Amniotic stem cell (primary cell): ENCODE data around the gene PNPLA2.

Experiments
- DNase-seq: peaks from one replicate; lab custom pipeline; 2025; lab: John Stamatoyannopoulos, UW

Gene PNPLA2

DNA sequence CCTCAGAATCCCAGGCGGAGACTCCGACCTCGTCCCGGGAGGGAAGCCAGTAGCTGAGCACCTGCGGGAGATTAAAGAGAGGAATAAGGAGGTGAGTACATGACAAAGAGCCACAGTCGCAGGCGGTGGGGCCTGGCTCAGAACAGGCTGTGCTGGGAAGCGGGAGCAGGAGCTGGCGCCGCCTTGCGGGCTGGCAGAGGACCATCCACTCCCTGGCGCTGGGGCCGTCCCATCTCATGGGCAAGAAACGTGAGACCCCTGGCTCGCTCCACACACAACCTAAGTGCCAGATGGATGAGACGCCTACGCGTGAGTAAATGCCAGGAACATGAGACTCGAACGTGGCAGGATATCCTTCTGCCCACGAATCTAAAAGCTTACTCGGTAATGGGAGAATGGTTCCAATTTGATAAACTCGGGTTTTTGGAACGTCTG, 35.1 kb upstream of the PNPLA2 start:
- DNase-seq = peak; percentile 91

DNA sequence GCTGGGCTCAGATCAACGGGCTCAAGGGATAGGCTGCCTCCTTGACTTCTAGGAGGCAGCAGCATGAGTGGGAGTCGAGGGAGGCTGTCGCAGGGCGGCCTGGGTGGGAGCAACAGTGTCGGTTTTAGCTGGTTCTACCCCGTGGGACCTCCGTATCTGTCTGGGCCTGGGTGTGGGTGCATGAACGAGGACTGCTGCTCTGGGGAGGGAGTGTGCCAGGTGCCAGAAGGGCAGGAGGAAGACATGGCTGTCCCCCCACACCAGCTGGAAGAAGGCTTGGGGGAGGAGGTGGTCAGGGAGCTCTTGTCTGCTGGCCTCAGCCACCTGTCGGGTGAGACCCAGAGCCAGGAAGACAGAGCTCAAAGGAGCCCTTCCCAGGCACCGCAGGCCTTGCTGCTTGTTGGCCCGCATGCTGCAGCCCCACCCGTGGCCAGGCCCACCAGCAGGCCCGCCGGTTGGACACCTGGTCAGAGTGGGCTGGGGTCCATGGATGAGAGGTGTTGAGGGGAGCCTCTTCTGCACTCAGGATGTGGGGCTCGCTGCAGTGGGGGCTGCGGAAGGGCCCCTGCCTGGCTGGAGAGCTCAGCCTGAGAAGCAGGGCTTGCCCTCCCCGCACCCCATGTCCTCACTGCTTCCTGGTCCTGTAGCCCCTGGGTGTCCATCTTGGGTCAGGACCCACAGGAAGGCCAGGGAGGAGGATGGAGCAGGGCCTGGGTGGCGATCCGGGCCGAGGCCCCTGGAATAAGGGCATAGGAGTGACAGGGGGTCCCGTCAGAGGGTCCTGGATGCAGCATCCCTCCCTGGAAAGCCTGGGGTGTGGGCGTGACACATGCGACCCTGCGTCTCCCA, 32.3 kb upstream of the PNPLA2 start:
- no peak for DNase-seq

DNA sequence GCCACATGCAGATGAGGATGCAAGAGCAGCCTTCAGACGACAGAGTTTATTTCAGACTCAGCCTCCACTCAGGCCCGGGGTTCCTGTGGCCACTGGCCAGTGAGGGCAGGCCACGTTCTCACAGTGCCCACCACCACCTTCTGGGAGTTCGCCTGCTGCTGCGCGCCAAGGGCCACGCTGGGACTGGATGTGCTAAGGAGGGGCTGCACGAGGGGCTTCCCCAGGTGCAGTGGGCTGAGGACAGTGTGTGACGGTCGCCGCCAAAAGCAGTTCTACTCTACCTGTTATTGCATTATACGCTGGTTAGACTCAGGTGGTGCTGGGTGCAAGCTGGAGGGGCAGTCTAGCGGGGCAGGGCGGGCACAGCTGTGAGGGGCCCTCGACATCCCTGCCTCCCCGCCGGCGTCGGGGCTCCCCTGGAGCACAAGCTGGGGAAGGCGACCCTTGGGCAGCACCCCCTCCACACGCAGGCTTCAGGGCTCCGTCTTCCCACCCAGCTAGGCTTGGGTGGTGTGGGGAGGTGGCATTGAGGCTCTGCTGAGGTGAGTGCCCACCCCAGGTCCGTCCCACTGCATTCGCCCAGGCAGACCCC, 31.5 kb upstream of the PNPLA2 start:
- no peak for DNase-seq

DNA sequence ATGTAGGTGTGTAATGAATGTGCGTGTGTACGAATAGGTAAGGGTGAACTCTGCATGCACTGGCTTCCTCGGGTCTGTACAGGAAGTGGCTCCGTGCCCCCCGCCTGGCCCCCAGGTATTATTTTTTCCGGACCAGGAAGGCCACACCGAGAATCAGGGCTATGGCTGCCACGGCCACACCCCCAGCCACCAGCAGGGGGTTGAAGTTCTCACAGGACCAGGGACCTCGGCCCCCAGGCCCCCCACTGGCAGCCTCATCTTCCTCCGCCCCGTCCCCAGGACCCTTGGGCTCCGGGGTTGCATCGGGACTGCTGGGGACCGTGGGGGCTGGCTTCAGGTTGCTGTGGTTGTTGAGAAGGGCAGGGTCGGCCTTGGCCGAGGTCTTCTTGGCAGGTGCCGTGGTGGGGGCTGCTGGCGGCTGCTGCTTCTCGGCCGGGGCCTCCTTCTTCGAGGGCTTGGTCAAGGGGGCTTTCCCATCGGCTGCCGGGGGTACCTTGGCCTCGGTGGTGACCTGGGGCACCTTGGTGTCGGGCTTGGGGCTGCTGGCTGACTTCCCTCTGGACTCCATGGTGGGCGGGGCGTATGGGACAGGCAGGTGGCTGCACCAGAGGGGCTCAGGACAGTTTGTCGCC, 30.6 kb upstream of the PNPLA2 start:
- DNase-seq = no peak

DNA sequence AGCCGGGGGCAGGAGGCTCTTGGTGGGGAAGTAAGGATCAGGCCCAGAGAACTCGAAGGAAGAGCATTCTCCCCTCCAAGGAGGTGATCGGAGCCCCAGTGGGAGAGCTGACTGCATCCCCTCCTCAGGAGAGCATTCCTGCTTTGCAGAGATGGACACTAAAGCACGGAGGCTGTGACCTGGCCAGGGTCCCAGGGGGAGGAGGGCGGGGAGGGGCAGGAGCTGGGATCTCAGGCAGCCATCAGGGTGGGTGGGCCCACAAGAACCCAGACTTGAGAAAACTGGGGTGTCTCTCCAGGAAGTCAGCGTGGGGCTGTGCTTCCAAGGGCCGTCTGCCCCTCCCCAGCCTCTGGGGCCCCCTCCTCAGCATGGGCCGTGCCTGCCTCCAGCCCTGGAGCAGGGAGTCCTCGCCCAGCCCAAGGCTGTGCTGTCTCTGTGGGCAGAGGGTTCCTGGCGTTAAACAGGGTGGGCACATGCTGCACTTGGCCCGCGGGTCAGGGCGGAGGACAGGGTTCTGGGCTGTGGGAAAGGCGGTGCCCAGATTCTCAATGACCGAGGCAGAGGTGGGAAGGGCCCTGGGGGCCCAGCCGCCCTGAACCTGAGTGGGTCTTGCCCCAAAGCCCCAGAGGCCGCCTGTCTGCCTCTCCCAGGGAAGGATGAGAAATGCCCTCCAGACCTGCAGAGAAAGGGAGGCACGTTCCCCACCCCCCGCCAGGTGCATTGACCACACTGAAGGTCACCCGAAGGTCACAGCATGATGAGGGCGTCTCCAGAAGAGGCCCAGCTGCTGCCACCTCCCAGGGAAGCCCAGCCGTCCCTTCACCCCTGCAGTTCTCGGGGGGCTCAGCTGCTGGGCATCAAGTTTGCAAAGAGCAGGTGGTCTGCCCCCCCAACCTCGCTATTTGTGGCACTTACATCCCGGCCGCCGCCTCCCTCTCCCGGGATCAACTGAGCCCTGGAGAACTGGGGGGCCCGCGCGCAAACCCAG, 29.5 kb upstream of the PNPLA2 start:
- DNase-seq = no peak

DNA sequence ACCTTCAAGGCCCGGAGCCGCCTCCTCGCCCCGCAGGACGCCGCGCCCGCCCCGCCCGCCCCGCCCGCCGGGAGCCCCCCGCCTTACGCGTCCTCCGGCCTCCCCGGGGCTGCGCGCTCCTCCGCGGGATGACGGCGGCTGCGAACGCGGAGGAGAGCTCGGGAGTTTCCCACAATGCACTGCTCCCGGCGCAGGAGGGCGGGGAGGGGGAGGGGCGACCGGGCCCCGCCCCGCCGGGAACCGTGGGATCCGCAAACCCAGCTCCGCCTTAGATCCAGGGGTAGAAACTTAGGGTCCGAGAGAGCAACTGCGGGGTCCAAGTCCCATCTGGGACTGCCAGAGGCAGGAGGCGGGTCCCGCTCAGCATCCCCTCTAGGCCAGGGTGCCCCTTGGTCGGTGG, 28.8 kb upstream of the PNPLA2 start, which contains the start of gene CEND1:
CEND1 (minus strand) TSS at position 148 of the 400 bp plus-strand sequence. CDS start 1,514 bp downstream, outside the sequence.
- no peak for DNase-seq

DNA sequence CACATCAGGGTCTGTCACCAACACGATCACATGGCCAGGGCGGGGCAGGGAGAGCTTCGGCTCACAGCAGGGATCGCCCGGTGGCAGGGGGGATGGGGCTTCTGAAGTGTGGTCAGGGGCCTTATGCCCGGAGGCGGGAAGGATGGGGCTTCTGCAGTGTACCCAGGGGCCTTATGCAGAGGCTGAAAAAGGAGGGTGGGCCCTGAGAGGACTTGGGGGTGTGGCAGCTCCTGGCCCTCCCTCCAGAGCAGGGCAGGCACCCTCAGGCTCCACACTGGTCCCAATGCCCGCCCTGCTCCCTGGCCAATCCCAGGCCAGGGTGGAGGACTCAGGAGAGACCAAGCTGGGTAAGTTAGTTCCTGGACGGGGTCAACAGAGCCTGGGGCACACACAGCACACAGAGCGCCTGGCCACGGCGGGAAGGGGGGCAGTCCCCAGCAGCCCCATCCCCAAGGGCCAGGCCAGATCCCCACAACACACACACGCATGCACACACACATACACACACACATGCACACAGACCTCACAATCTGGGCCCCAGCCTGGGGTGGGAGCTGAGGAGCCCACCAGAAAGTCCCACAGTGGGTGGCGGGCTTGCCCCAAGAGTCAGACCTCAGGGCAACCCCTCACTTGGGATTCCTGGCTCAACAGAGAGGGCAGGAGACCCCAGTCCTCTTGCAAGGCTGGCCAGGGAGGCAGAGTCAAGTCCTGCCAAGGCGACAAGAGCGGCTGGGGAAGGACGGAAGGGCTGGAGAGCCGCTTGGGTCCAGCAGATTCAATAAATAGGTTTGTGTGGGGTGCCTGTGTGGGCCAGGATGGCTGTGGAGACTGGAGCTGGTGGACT, 27.8 kb upstream of the PNPLA2 start:
- no peak for DNase-seq

DNA sequence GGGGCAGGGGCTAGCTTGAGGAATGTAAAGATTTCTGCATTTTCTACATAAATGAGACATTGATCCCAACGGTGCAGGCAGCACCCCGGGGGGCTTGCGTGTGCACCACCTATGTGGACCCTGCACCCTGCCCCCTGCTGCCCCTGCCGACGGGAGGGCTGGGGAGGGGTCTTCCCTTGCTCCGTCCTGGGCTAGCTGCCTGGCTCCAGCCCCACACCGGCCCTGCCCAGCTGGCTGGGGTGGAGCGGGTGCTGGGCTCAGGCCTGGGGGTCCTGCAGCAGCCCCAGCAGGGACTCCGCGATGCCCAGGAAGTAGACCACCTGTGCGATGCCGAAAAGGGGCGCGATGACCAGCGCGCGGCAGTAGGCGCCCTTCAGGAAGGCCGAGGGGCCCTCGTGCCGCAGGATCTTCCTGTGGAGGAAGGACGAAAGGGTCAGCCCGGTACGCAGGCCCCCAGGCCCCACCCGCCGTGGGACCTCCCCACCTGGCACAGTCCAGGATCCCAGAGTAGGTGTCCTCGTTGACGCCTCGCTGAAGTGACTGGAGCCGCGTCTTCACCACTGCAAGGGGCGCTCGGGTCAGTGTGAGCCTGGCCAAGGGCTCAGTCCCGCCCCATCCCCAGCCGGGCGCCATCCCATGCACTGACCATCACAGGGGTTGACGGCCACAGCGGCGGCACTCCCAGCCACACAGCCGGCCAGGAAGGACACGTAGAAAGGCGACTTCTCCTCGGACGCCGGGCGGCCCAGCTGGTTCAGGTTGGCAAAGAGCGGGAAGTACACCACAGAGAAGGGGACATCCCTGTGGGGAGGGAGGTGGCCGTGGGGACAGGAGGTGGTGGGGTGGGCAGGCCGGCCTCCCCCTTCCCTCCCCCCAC, 26.8 kb upstream of the PNPLA2 start:
- no peak for DNase-seq

DNA sequence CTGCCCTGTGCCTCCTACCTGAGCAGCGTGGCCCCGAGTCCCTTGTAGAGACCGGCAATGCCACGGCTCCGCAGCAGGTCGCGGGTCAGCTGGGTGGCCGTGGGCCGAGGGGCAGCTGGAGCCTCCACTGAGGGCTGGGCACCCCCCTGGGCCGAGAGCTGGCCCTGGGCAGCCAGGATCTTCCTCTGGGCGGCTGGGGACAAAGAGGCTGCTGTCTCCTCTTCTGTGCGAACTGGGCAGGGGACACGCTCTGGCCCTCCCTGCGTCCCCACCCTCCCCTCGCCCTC, 26.2 kb upstream of the PNPLA2 start:
- no peak for DNase-seq

DNA sequence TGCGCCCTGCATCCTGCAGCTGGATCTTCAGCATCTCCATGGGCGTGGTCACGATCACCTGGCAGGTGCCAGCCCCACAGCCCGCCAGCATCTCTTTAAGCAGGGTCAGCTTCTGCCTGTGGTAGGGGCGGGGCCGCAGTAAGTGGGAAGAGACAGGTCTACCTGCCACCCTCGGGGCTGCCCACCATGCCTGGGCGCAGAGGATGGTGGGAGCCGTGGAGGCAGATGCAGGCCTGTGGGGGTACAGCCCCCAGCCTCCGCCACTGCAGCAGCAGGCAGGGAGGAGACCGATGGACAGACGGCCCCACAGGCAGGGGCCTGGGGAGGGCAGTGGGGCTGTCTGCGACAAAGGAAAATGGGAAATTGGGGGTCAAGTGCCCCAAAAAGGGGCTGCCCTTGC, 25.8 kb upstream of the PNPLA2 start:
- DNase-seq = no peak

DNA sequence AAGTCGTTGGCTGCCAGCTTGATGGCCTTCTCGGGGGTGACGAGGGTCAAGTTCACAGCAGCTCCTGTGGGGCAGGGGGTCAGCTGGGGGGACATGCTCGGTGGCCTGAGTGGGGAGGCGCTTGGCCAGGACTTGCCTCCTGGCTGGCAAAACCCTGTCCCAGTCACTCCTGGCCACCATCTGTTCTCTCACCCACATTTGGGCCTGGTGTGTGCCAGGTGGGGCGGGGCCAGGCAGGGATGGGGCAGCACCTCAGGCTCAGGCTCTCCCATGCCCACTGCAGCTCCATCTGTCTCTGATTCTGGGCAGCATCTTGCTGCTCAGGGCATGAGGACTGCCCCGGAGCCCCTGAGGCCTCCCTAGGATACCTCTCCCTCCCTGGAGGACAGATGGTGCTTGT, 25.2 kb upstream of the PNPLA2 start:
- DNase-seq = no peak

DNA sequence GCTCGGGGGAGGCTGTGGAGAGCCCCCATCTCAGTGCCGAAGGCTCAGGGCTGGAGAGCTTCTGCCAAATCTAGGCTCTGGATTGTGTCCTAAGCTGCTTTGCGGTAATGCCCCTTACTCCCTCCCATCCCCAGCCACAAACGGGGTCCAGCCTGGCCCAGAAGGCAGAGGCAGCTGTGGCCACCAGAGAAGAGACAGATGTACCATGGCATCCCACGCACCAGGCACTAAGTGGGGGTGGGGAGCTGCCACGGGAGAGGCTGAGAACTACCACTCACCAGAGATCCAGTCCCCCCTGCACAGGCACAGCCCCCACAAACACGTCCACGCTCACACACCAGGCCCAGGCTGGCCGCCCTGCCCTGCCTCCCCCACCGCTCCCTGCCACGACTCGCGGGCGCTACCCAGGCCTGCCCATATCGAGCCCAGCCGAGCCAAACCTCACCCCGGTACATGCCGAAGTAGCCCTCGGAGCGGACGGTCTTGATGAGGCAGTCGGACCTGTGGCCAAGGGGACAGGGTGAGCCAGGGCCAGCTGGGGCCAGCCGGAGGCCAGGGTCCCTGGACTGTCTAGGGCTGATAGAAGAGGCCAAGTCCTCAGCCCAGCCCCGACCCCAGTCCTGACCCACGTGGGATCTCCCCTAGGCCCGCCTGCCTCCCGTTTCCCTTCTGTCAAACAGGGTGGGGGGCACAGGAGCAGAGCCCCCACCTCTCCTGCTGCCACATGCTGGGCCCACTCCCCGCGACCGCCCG, 24.5 kb upstream of the PNPLA2 start:
- no peak for DNase-seq

DNA sequence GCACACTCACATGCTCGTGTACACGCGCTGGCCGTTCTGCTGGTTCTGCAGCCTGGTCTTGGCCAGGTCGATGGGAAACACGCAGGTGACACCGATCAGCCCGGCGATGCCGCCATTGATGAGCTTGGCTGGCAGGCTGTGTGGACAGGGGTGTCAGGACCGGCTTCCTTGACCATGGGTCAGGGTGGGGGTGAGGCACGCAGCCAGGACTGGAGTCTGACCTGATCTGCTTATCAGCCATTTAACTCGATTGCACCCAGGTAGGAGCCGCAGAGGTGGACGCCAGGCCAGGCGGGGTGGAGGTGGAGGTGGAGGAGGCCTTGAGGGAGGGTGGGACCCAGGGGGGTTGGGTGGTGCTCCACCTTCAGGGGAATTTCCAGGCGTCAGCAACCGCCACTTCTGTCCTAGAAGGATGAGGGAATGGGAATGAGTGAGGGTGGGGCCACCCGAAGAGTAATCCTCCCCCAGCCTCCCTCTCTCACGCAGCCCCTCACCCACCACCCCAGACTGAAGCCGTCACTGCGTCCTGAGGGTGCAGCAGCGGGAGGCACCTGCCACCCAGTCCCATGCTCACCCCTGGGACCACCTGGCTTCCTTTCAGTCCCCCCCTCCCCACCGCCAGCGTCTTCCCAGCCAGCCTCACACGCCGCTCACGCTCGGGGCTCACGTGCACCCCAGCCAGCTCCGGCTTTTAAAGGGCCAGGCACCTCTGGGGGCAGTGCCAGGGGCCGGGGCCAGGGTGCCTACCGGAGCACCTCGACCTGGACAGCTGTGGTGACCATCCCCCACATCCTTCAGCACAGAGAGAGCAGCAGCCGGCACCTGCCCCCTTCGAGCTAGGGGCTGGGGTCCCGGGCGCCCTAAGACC, 23.7 kb upstream of the PNPLA2 start:
- no peak for DNase-seq

DNA sequence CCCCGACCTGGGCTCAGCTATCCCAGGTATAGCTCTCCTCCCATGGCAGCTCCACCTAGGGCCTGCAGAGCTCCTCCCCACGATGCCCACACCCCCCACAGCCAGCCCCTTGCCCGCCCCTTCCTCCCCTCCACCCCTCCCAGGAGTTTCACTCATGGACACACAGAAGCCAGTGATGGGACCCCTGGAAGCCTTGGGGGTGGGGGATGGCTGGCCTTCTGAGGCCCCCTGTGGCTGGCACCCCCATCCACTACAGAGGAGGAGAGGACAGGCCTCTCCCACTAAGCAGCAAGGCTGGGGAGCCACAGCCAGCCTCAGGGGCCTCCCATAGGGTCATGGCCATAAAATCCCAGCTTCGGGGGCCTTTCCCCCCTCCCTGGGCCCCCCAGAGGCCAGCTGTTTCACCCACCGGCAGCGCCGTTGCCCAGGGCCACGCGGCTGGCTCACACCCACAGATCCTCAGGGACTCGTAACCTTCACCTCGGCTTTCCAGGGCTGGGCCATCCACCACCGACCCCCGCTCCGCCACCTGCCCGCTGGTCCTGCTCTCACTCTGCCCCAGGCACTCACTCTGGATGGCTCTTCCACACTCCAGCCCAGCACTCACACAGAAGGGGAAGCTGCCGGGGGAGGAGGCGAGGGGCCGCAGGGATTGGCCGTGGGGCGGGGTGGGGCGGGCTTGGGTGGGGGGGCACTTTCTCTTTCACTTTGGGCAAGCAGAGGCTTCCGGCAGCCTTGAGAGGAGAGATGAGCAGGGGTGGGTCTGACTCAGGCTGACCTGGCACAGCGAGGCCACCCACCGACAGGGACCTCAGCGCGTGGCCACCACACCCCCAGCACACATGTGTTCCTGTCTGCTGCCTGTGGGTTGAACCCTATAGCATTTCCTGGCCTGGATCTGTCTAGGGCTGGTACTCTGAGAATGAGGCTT, 22.8 kb upstream of the PNPLA2 start:
- DNase-seq = peak; percentile 81

DNA sequence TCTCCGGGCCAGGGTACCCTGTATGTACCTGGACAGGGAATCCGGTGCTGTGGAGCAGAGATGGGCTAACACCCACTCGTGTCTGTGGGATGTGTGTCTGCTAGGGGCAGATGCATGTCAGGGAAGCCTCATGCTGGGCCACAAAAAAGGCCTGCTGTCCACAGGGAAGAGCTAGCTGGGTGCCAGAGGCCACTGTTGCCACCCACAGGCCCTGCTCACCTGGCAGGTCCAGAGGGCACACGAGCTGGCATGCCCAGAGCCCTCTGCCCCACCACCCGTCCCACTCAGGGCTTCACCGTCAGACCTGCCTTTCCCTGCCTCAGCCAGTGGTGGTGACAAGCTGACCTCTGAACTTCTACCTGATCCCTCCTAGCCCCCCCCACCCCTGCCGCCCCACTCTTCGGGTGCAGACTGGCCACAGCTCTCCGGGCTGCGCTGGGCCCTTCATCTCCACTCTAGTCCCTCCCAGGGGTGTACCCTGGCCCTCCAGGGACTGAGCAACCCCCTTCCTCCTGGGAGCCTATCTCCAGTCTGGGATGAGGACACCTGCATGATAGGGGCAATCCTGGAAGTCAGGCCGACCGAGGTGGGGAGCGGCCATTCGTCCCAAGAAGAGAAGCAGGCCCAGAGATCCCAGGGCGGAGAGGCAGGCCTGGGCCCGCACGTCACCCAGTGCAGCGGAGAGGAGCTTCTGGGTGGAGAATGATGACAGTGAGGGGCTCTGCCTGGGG, 22.0 kb upstream of the PNPLA2 start:
- no peak for DNase-seq

DNA sequence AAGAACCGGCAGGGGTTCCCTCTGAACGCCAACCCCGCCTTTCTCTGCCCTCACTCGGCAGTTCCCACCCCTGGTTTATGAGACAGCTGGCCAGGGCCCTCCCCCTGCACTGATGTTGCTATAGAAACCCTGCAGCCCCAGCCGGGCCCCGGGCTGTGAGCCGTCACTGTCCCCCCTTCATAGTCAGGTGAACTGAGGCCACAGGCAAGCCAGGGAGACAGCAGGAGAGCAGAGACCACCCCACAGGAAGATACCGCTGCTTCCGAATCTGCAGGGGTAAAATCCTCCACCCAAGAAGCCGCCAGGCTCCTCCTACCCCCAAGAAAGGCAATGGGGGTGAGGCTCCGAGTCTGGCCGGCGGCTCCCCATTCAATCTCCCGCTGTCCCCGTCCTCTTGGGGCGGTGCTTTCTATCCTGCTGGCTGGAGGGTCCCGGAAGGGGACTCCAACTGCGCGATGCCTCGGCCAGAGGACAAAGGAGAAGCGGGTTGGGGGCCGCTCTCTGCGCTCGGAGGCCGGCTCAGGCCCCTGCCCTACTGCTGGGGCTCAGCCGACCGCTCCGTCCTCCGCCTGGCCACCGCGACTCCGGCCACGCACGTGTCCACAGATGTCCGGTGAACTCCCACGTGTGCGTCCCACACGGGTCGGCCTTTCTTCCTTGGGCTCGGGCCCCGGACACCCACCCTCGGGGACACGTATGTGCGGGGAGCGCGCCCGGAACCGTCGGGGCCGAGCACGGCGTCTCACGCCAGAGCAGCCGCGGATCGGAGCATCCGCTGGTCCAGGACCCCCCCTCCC, 21.2 kb upstream of the PNPLA2 start:
- peak; percentile 83 for DNase-seq
